ENCODE results near the gene NPAS3.

The NPAS3 gene

GRCh38 chr14:32940066-32940651 lies 1.5 kb downstream of the NPAS3 start:
- in situ Hi-C loops (cut with MboI; ENCODE audit: low sequenced_read_pairs) = no loop called here

GRCh38 chr14:32940711-32941667 lies 2.3 kb downstream of the NPAS3 start:
- in situ Hi-C loops (cut with MboI; ENCODE audit: low sequenced_read_pairs) = no loop called here

GRCh38 chr14:32941668-32942065 lies 3.0 kb downstream of the NPAS3 start:
- in situ Hi-C loops (cut with MboI; ENCODE audit: low sequenced_read_pairs) = no loop called here

- in situ Hi-C loops (cut with MboI; ENCODE audit: low sequenced_read_pairs) = no loop called here
Observed at GRCh38 chr14:32947081-32947480, 8.4 kb downstream of the NPAS3 start.

- in situ Hi-C loops (cut with MboI; ENCODE audit: low sequenced_read_pairs) = no loop called here
Observed at GRCh38 chr14:32947792-32948191, 9.1 kb downstream of the NPAS3 start.

- in situ Hi-C loops (cut with MboI; ENCODE audit: low sequenced_read_pairs) = no loop called here
Observed at GRCh38 chr14:32950584-32950983, 11.9 kb downstream of the NPAS3 start.

GRCh38 chr14:32967421-32967820 lies 28.7 kb downstream of the NPAS3 start:
- in situ Hi-C loops (cut with MboI; ENCODE audit: low sequenced_read_pairs) = no loop called here

- in situ Hi-C loops (cut with MboI; ENCODE audit: low sequenced_read_pairs) = no loop called here
Observed at GRCh38 chr14:32968972-32969544, 30.4 kb downstream of the NPAS3 start.

GRCh38 chr14:32977913-32978312 lies 39.2 kb downstream of the NPAS3 start:
- in situ Hi-C loops (cut with MboI; ENCODE audit: low sequenced_read_pairs) = no loop called here

- in situ Hi-C loops (cut with MboI; ENCODE audit: low sequenced_read_pairs) = no loop called here
Observed at GRCh38 chr14:32978691-32979255, 40.1 kb downstream of the NPAS3 start.

GRCh38 chr14:32980178-32980901 lies 41.7 kb downstream of the NPAS3 start:
- in situ Hi-C loops (cut with MboI; ENCODE audit: low sequenced_read_pairs) = no loop called here

GRCh38 chr14:32980902-32981501 lies 42.3 kb downstream of the NPAS3 start:
- in situ Hi-C loops (cut with MboI; ENCODE audit: low sequenced_read_pairs) = no loop called here

GRCh38 chr14:32984241-32984930 lies 45.7 kb downstream of the NPAS3 start:
- in situ Hi-C loops (cut with MboI; ENCODE audit: low sequenced_read_pairs) = no loop called here

- in situ Hi-C loops (cut with MboI; ENCODE audit: low sequenced_read_pairs) = no loop called here
Observed at GRCh38 chr14:32985866-32986265, 47.2 kb downstream of the NPAS3 start.

GRCh38 chr14:32986791-32987540 lies 48.3 kb downstream of the NPAS3 start:
- in situ Hi-C loops (cut with MboI; ENCODE audit: low sequenced_read_pairs) = no loop called here

- in situ Hi-C loops (cut with MboI; ENCODE audit: low sequenced_read_pairs) = no loop called here
Observed at GRCh38 chr14:32991691-32992090, 53.0 kb downstream of the NPAS3 start.

GRCh38 chr14:32993921-32994320 lies 55.2 kb downstream of the NPAS3 start:
- in situ Hi-C loops (cut with MboI; ENCODE audit: low sequenced_read_pairs) = no loop called here

- in situ Hi-C loops (cut with MboI; ENCODE audit: low sequenced_read_pairs) = no loop called here
Observed at GRCh38 chr14:32996343-32996742, 57.7 kb downstream of the NPAS3 start.

GRCh38 chr14:32998433-32998832 lies 59.8 kb downstream of the NPAS3 start:
- in situ Hi-C loops (cut with MboI; ENCODE audit: low sequenced_read_pairs) = no loop called here
